Epithelial cell of esophagus (primary cell): ENCODE measurements around the gene NKAIN2.

Source experiments
- DNase-seq: peaks from one replicate; pipeline ENCODE4 v3.0.0; 2010; ENCODE audit warnings: low read depth
- H3K4me3 ChIP-seq: 2 replicates; pipeline ENCODE4 v1.5.1; 2011; ENCODE audit warnings: mild to moderate bottlenecking, low read length, control low read depth
- TF ChIP-seq, protein P1 (sequence below): IDR thresholded peaks from 2 replicates; pipeline ENCODE4 v1.5.1; 2011; ENCODE audit warnings: low read depth, mild to moderate bottlenecking, low read length, control low read depth, inconsistent platforms; ENCODE audit not compliant: insufficient read depth; ENCODE audit errors: missing control alignments

Gene NKAIN2

DNA sequence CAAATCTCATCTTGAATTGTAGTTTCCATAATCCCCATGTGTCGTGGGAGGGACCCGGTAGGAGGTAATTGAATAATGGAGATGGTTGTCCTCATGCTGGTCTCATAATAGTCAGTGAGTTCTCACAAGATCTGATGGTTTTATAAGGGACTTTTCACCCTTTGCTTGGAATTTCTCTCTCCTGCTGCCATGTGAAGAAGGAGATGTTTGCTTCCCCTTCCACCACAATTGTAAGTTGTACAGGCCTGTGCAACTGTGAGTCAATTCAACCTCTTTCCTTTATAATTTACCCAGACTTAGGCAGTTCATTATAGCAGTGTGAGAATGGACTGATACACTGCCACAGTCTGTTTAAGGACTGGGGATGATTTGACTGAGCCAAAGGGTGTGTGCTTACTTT is 44.7 kb downstream of the NKAIN2 start:
- TF ChIP-seq, protein P1, sequence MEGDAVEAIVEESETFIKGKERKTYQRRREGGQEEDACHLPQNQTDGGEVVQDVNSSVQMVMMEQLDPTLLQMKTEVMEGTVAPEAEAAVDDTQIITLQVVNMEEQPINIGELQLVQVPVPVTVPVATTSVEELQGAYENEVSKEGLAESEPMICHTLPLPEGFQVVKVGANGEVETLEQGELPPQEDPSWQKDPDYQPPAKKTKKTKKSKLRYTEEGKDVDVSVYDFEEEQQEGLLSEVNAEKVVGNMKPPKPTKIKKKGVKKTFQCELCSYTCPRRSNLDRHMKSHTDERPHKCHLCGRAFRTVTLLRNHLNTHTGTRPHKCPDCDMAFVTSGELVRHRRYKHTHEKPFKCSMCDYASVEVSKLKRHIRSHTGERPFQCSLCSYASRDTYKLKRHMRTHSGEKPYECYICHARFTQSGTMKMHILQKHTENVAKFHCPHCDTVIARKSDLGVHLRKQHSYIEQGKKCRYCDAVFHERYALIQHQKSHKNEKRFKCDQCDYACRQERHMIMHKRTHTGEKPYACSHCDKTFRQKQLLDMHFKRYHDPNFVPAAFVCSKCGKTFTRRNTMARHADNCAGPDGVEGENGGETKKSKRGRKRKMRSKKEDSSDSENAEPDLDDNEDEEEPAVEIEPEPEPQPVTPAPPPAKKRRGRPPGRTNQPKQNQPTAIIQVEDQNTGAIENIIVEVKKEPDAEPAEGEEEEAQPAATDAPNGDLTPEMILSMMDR, result no peak
- no peak for DNase-seq
- H3K4me3 ChIP-seq, result no peak overlapping the region

DNA sequence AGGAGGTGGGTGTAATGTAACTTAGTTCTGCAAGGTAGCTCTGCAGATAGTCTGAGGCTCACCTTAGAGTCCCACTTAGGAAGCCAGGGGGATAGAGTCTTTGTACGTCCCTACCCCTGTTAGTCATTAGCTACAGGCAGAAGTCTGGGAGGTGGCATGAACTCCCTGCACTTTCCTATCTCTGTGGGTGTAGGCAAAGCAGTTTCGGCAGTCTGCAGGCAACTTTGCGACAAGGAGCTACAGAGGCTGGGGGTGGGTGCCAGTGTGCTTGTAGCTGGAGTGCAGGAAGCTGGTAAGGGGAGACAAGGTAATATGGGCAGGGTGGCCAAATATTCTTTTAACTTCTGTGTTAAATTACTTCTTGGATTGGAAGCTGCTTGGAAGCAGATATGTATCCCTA is 45.7 kb downstream of the NKAIN2 start:
- TF ChIP-seq, protein P1, result no peak
- no peak overlapping the region for H3K4me3 ChIP-seq
- DNase-seq, result no peak

DNA sequence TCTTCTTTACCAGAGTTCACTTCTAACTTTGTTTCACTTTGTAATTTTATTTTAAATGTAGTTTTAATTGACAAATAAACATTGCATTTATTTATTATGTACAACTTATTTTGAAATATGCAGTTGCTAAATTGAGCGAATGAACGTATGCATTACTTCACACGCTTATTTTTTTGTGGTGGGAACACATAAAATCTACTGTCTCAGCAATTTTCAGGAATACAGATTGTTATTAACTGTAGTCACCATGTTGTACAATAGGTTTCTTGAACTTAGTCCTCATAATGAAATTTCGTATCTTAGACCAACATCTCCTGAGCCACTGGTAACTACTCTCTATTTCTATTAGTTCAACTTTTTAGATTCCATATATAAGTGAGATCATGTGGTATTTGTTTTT is 46.9 kb downstream of the NKAIN2 start:
- no peak for DNase-seq
- TF ChIP-seq, protein P1, result no peak

DNA sequence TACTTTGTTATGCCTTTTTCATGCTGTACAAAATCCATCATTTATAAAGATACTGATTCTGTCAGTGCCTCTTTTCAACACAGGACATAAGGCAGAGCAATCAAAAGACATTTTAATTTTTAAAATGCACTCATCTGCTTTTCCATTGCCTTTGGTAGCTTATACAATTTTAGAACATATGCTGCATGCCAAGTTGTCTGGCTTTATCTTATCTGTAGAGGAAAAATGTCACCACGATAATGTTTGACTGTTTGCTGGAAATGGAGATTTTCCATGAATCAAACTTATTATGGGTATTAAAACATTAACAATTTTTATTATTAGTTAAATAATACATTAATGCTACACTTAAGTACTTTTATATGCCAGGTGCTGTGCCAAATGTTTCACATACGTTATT is 50.5 kb downstream of the NKAIN2 start:
- TF ChIP-seq, protein P1, result no peak
- no peak overlapping the region for H3K4me3 ChIP-seq
- DNase-seq, result no peak

More for the DNA sequence above, 46.9 kb downstream of the NKAIN2 start:
- H3K4me3 ChIP-seq, result no peak overlapping the region

DNA sequence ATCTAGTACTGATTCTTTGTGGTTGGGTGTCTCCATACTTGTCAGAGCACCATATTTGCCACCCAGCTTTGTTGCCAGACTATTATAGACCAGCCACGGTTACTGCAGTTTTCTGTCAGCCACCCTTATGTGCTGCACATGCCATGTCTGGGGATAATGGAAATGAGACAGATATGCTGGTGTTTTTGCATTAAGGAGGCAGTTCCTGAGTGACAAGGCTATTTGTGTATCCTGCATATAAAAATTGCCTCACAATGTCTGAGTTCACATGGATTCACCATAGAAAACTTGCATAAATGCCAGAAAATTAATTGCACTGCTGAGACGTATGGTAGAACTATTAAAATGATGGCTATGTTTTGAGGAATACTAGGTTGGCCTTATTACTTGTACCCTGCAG is 51.8 kb downstream of the NKAIN2 start:
- H3K4me3 ChIP-seq, result no peak overlapping the region
- TF ChIP-seq, protein P1, result no peak
- no peak for DNase-seq

DNA sequence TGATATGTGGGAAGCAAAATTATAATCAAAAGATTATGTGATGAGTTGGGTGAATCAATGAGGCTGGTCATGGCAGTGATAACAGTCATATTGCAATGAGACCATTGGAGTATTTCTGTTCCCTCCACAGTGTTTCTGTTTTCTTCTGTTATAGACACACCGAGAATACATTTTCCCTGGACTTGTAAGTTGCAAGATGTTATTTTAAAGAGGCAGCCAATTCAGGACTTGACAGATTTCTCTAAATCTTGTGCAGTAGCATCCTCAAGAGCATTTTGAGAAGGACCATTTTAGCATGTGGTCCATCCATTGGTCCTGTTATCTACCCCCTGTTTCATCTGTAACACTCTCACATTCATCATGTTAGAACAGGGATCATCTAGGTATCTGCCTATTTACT is 55.6 kb downstream of the NKAIN2 start:
- TF ChIP-seq, protein P1, result no peak
- H3K4me3 ChIP-seq, result no peak overlapping the region
- no peak for DNase-seq

DNA sequence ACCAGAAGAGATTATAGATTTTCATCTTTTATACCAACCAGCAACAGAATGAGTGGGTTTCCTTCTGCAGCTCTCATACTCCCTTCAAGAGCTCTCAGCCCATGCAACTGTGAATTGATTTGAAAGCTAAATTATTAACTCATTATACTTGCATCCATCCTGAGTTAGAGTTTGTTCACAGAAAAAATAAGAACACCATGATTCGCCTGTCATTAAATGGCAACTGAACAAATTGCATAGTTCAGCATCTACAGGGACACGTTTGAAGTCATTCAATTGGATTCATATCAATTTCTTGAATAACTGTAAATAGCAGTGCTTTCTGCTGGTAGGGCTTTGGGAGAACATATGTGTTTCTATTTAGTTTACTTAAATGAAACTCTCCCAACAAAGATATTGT is 65.7 kb downstream of the NKAIN2 start:
- TF ChIP-seq, protein P1, result no peak

More for the DNA sequence above, 65.7 kb downstream of the NKAIN2 start:
- no peak for DNase-seq
- H3K4me3 ChIP-seq, result no peak overlapping the region
